DMS79 treated with DMSO at 0.1 percent for 48 hours (cell line): ENCODE results near the gene IPO9.
"Not testable (repeated sequence)": the region's sequence is repeated elsewhere in the genome, so short reads cannot be mapped to it uniquely, and the experiment has no call there.

Experiments used
- DNase-seq: peaks from one replicate; lab custom pipeline; 2025; lab: John Stamatoyannopoulos, UW

IPO9 gene

GRCh38 chr1:201889090-201889968, 60.4 kb downstream of the IPO9 start:
- peak; percentile 5 for DNase-seq

GRCh38 chr1:201890223-201890622, 61.3 kb downstream of the IPO9 start:
- DNase-seq = no peak

GRCh38 chr1:201890806-201891450, 62.0 kb downstream of the IPO9 start:
- DNase-seq = no peak

- DNase-seq = no peak
These were observed 62.6 kb downstream of the IPO9 start for GRCh38 chr1:201891451-201892045.

GRCh38 chr1:201892211-201892610, 63.3 kb downstream of the IPO9 start:
- DNase-seq = no peak

GRCh38 chr1:201893431-201893830, 64.5 kb downstream of the IPO9 start:
- no peak for DNase-seq

GRCh38 chr1:201894343-201895119, 65.6 kb downstream of the IPO9 start:
- no peak for DNase-seq

- no peak for DNase-seq
These were observed 66.2 kb downstream of the IPO9 start for GRCh38 chr1:201895120-201895665.

- peak; percentile 81 for DNase-seq
These were observed 67.2 kb downstream of the IPO9 start for GRCh38 chr1:201895913-201896807.

- no peak for DNase-seq
These were observed 68.0 kb downstream of the IPO9 start for GRCh38 chr1:201896951-201897391.

- no peak for DNase-seq
These were observed 69.4 kb downstream of the IPO9 start for GRCh38 chr1:201898240-201898894.

GRCh38 chr1:201898992-201899391, 70.0 kb downstream of the IPO9 start:
- DNase-seq = no peak

GRCh38 chr1:201899683-201900429, 70.9 kb downstream of the IPO9 start:
- no peak for DNase-seq

- no peak for DNase-seq
These were observed 71.5 kb downstream of the IPO9 start for GRCh38 chr1:201900476-201900875.

GRCh38 chr1:201901036-201901435, 72.1 kb downstream of the IPO9 start:
- not testable (repeated sequence) for DNase-seq

- no peak for DNase-seq
These were observed 73.2 kb downstream of the IPO9 start for GRCh38 chr1:201902198-201902597.

GRCh38 chr1:201903135-201903534, 74.2 kb downstream of the IPO9 start:
- DNase-seq = no peak

GRCh38 chr1:201904579-201904978, 75.6 kb downstream of the IPO9 start:
- no peak for DNase-seq

GRCh38 chr1:201905234-201905890, 76.4 kb downstream of the IPO9 start:
- no peak for DNase-seq
